Thoracic aorta (tissue), 2 donors: ENCODE measurements around the gene ESR2. TPM values are rescaled to one million over a fixed set of nuclear protein-coding genes. Genes with fewer than 3 reads are reported as not detected.

Experiments
- ATAC-seq: fragments of 150-250 bp; one replicate; pipeline ENCODE4 v1.8.0; 2017; ENCODE audit warnings: low read depth; ENCODE audit not compliant: insufficient number of reproducible peaks, low FRiP score
- DNase-seq: peaks from one replicate; pipeline ENCODE4 v3.0.0-alpha.2; 2020; ENCODE audit warnings: low spot score
- H3K27ac ChIP-seq, 2 donors: fragments of 200-600 bp; sonication (generic); 1 replicate in 1 of 2; 2 replicates in 1 of 2; pipeline ENCODE4 v1.5.1; 2016; ENCODE audit warnings: mild to moderate bottlenecking in 2 of 2, moderate library complexity in 2 of 2
- H3K27me3 ChIP-seq: fragments of 200-600 bp; sonication (generic); replicated peaks from 2 replicates; pipeline ENCODE4 v1.6.0; 2016; ENCODE audit warnings: mild to moderate bottlenecking; ENCODE audit not compliant: insufficient read depth
- H3K36me3 ChIP-seq: fragments of 200-600 bp; sonication (generic); one replicate; pipeline ENCODE4 v1.5.1; 2016
- H3K4me1 ChIP-seq, 2 donors: fragments of 200-600 bp; sonication (generic); 1 replicate in 1 of 2; 2 replicates in 1 of 2; pipeline versions ENCODE4 v1.5.1 to v1.6.0; 2016; ENCODE audit warnings: low read depth in 2 of 2, mild to moderate bottlenecking in 1 of 2; ENCODE audit not compliant: control insufficient read depth in 1 of 2
- H3K4me3 ChIP-seq: fragments of 200-600 bp; sonication (generic); 2 replicates; pipeline ENCODE4 v1.5.1; 2016; ENCODE audit warnings: mild to moderate bottlenecking
- H3K9me3 ChIP-seq: fragments of 200-600 bp; sonication (generic); 2 replicates; pipeline ENCODE4 v1.5.1; 2016
- CTCF ChIP-seq: fragments of 200-600 bp; sonication (generic); IDR thresholded peaks from one replicate; pipeline ENCODE4 v1.5.1; 2019; ENCODE audit warnings: antibody characterized with exemption
- total RNA-seq, 2 donors: library from RNA; depleted of rRNA; stranded (reverse); fragments of >200 nt; gene quantifications; one replicate each; pipeline versions ENCODE4 v1.1.0 to v1.2.3, GENCODE V29; 2016

Gene ESR2
- total RNA-seq, 2 donors from 2014 or later: 0.27 to 0.71 TPM

DNA sequence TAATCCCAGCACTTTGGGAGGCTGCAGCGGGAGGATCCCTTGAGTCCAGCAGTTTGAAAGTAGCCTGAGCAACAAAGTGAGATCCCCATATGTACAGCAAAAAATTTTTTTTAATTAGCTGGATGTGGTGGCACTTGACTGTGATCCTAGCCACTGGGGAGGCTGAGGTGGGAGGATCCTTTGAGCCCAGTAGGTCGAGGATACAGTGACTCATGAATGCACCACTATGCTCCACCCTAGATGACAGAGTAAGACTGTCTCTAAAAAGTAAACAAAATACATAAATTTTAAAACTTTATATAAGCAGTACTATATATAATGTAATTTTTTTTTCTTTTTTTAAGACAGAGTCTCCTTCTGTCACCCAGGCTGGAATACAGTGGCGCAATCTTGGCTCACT is 115.4 kb downstream of the ESR2 start:
- ATAC-seq: no peak
- no peaks in the 10 kb centered on the region for H3K9me3 ChIP-seq
- H3K4me1 ChIP-seq: no peaks in the 10 kb centered on the region
- H3K4me3 ChIP-seq: no peak overlapping the region
- no peak overlapping the region for H3K27ac ChIP-seq
- no peak for TF ChIP-seq CTCF
- no peaks in the 10 kb centered on the region for H3K27me3 ChIP-seq
- H3K36me3 ChIP-seq: peaks cover 21% of the 10 kb centered on the region
- DNase-seq: no peak

- no peaks in the 10 kb centered on the region for H3K4me1 ChIP-seq
- H3K27ac ChIP-seq: no peak overlapping the region
- H3K27me3 ChIP-seq: no peaks in the 10 kb centered on the region
- no peak for TF ChIP-seq CTCF
- peaks cover 33% of the 10 kb centered on the region for H3K36me3 ChIP-seq
- DNase-seq (no peak), ATAC-seq (no peak)
- H3K4me3 ChIP-seq: no peak overlapping the region
- no peaks in the 10 kb centered on the region for H3K9me3 ChIP-seq
Observed at GRCh38 chr14:64176330-64176729, 117.8 kb downstream of the ESR2 start.

DNA sequence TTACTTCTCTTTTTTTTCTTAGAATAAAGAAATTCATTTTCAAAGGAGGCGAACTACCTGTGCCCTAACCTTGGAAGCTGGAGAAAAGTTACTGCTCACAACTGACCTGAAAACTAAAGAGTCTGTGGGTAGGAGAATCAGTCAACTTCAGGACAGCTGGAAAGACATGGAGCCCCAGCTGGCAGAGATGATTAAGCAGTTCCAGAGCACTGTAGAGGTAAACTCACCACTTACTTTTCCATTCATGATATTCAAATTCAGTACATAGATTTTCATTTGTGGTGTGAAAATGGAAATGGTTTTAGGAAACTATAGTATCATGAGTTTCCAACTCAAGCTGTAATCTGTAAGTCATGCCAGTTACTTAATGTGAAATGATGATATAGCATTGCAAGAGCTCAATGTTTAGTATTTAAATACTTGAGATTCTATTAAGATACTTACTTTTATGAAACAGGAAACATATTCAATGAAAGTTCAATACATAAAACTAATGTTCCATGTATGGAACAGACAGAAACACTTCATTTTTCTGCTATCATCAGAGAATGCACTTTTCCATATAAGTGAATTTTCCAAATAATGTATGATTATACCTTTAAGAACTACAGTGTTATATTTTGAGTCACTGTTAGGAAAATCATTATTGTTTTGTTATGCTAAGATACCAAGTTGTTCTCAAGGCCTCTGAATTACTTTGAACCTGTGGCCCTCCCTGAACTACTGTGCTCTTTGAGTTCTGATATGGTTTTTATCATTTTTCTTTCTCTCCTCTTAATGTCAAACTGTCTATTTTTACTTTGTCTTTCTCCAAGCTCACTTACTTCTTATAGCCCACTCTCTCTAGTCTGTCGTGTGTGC is 119.0 kb downstream of the ESR2 start:
- Histone ChIP-seq H3K27ac (no peak overlapping the region), H3K27me3 (no peaks in the 10 kb centered on the region), H3K36me3 (peaks cover 38% of the 10 kb centered on the region), H3K4me3 (no peak overlapping the region), H3K9me3 (no peaks in the 10 kb centered on the region), H3K4me1 (no peaks in the 10 kb centered on the region)
- TF ChIP-seq CTCF: no peak
- DNase-seq (no peak), ATAC-seq (no peak)

DNA sequence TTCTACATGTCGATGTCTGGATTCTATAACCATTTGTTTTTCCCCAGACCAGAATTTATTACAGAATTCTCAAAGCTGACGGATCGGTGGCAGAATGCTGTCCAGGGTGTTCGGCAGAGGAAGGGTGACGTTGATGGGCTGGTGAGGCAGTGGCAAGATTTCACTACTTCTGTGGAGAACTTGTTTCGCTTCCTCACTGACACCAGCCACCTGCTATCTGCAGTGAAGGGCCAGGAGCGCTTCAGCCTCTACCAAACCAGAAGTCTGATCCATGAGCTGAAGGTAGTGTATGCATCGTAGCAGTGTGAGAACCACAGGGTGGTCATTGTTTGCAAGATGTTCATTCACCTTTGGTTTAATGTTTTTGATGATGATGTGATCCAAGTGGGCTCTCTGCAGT is 124.0 kb downstream of the ESR2 start:
- Histone ChIP-seq H3K36me3 (peaks cover 45% of the 10 kb centered on the region), H3K27ac (no peak overlapping the region)

DNA sequence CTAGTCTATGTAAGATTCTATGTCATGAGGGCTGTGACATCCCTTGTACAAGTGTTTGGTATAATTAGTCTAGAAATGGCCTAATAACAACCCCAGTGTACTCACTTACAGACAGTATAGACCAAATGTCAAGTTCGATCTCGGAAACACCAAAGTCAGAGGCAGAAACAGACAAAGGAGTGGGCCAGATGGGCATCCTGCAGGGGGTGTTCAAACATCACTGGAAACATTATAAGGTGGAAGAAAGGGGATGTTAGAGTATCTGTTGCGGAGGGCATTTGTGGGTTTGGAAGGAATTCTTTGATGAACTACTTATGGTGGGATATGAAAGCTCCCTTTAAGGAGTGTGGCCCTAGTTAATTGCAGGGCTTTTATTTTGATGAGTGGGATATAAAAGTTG is 134.6 kb downstream of the ESR2 start:
- Histone ChIP-seq H3K27ac (no peak overlapping the region), H3K36me3 (peaks cover 32% of the 10 kb centered on the region), H3K4me3 (no peak overlapping the region), H3K9me3 (no peaks in the 10 kb centered on the region), H3K4me1 (peaks cover 0 to 4% of the 10 kb centered on the region in 2 donors), H3K27me3 (no peaks in the 10 kb centered on the region)
- TF ChIP-seq CTCF: no peak
- no peak for DNase-seq
- ATAC-seq: no peak

More for the DNA sequence above, 124.0 kb downstream of the ESR2 start:
- Histone ChIP-seq H3K4me1 (peaks cover 0 to 13% of the 10 kb centered on the region in 2 donors), H3K27me3 (no peaks in the 10 kb centered on the region), H3K9me3 (no peaks in the 10 kb centered on the region), H3K4me3 (no peak overlapping the region)
- no peak for ATAC-seq
- TF ChIP-seq CTCF: no peak
- DNase-seq: no peak
